ENCODE results near the gene CSDE1. TPM values are rescaled to one million over a fixed set of nuclear protein-coding genes. Genes with fewer than 3 reads are reported as not detected.

The CSDE1 gene
- total RNA-seq, 4 donors from 2014 or later, result 800 to 1,932 (median 1,384) TPM

- peaks cover 0 to 20% (median 0%) of the 10 kb centered on the region in 3 donors for H3K4me1 ChIP-seq
- H3K4me3 ChIP-seq, result no peak overlapping the region
- TF ChIP-seq POLR2A (IDR thresholded peaks at IDR 0.05) (no peak), POLR2AphosphoS5 (IDR thresholded peaks at IDR 0.05) (no peak), EP300 (IDR thresholded peaks at IDR 0.05) (no peak), CTCF (IDR thresholded peaks at IDR 0.05) (no peak)
- H3K9me3 ChIP-seq, result no peaks in the 10 kb centered on the region
- ATAC-seq, result no peak
- H3K36me3 ChIP-seq, result peaks cover 42 to 88% of the 10 kb centered on the region in 2 donors
- no peak overlapping the region for H3K27ac ChIP-seq
- WGBS, 2 donors (ENCODE audit: low coverage in 1 of 2), result 64 to 82% methylated on average over 2 to 6 of the region's 6 CpGs
- H3K27me3 ChIP-seq, result no peaks in the 10 kb centered on the region
These were observed 20.4 kb downstream of the CSDE1 start for GRCh38 chr1:114737314-114737849.

GRCh38 chr1:114735479-114735878 lies 22.3 kb downstream of the CSDE1 start:
- TF ChIP-seq POLR2AphosphoS5 (IDR thresholded peaks at IDR 0.05), result no peak
- TF ChIP-seq CTCF (IDR thresholded peaks at IDR 0.05), result no peak
- no peak for TF ChIP-seq EP300 (IDR thresholded peaks at IDR 0.05)
- TF ChIP-seq POLR2A (IDR thresholded peaks at IDR 0.05), result no peak
- Histone ChIP-seq H3K4me1 (peaks cover 0 to 17% (median 0%) of the 10 kb centered on the region in 3 donors), H3K27me3 (no peaks in the 10 kb centered on the region), H3K27ac (no peak overlapping the region), H3K9me3 (no peaks in the 10 kb centered on the region), H3K4me3 (no peak overlapping the region), H3K36me3 (peaks cover 50 to 95% of the 10 kb centered on the region in 2 donors)
- 71 to 86% methylated on average over 1 of the region's 1 CpG for WGBS, 2 donors (ENCODE audit: low coverage in 1 of 2)
- no peak for ATAC-seq

- no peak for ATAC-seq
- H3K4me3 ChIP-seq, result no peak overlapping the region
- WGBS, 2 donors (ENCODE audit: low coverage in 1 of 2), result 93 to 100% methylated on average over 1 of the region's 1 CpG
- TF ChIP-seq EP300 (IDR thresholded peaks at IDR 0.05), result no peak
- TF ChIP-seq POLR2AphosphoS5 (IDR thresholded peaks at IDR 0.05), result no peak
- no peak for TF ChIP-seq CTCF (IDR thresholded peaks at IDR 0.05)
- TF ChIP-seq POLR2A (IDR thresholded peaks at IDR 0.05), result no peak
- H3K27ac ChIP-seq, result no peak overlapping the region
- H3K9me3 ChIP-seq, result no peaks in the 10 kb centered on the region
- H3K36me3 ChIP-seq, result peaks cover 33 to 100% of the 10 kb centered on the region in 2 donors
- no peaks in the 10 kb centered on the region for H3K27me3 ChIP-seq
- peaks cover 0 to 26% (median 0%) of the 10 kb centered on the region in 3 donors for H3K4me1 ChIP-seq
These were observed 28.0 kb downstream of the CSDE1 start for GRCh38 chr1:114729782-114730181.

- no peak for TF ChIP-seq EP300 (IDR thresholded peaks at IDR 0.05)
- Histone ChIP-seq H3K27me3 (no peaks in the 10 kb centered on the region), H3K36me3 (peaks cover 30 to 100% of the 10 kb centered on the region in 2 donors), H3K9me3 (no peaks in the 10 kb centered on the region), H3K4me1 (peaks cover 0 to 38% (median 0%) of the 10 kb centered on the region in 3 donors), H3K4me3 (no peak overlapping the region), H3K27ac (no peak overlapping the region)
- ATAC-seq, result no peak
- WGBS, 2 donors (ENCODE audit: low coverage in 1 of 2), result 78 to 82% methylated on average over 2 of the region's 2 CpGs
These were observed 29.2 kb downstream of the CSDE1 start for GRCh38 chr1:114728553-114728952.

GRCh38 chr1:114725230-114725629 lies 32.6 kb downstream of the CSDE1 start:
- Histone ChIP-seq H3K27me3 (no peaks in the 10 kb centered on the region), H3K4me1 (peaks cover 0 to 31% (median 0%) of the 10 kb centered on the region in 3 donors), H3K4me3 (no peak overlapping the region), H3K36me3 (peaks cover 30 to 100% of the 10 kb centered on the region in 2 donors), H3K27ac (no peak overlapping the region), H3K9me3 (no peaks in the 10 kb centered on the region)
- 54 to 78% methylated on average over 1 of the region's 1 CpG for WGBS, 2 donors (ENCODE audit: low coverage in 1 of 2)
- no peak for ATAC-seq
- TF ChIP-seq POLR2AphosphoS5 (IDR thresholded peaks at IDR 0.05), result no peak
- TF ChIP-seq CTCF (IDR thresholded peaks at IDR 0.05), result no peak
- no peak for TF ChIP-seq POLR2A (IDR thresholded peaks at IDR 0.05)
- TF ChIP-seq EP300 (IDR thresholded peaks at IDR 0.05), result no peak

All from gastroesophageal sphincter (tissue), 4 donors.